ENCODE data around the gene SEC24C. TPM values are rescaled to one million over a fixed set of nuclear protein-coding genes. Genes with fewer than 3 reads are reported as not detected.
A peak's percentile ranks its signal among the peaks of the same experiment; 100 is the strongest.

Gene SEC24C
- total RNA-seq, 5 donors from 2014 or later (not counting 1 experiment from before 2014, with no cell fraction given): 77.7 to 107 (median 92.2) TPM

GRCh38 chr10:73807471-73807870 is 63.3 kb downstream of the SEC24C start:
- no peak overlapping the region for H3K4me3 ChIP-seq (ENCODE audit: control insufficient read depth in 1 of 2, extremely low read depth in 1 of 2, low read length in 1 of 2)
- WGBS (ENCODE audit: insufficient coverage): 98% methylated on average over 13 of the region's 14 CpGs

DNA sequence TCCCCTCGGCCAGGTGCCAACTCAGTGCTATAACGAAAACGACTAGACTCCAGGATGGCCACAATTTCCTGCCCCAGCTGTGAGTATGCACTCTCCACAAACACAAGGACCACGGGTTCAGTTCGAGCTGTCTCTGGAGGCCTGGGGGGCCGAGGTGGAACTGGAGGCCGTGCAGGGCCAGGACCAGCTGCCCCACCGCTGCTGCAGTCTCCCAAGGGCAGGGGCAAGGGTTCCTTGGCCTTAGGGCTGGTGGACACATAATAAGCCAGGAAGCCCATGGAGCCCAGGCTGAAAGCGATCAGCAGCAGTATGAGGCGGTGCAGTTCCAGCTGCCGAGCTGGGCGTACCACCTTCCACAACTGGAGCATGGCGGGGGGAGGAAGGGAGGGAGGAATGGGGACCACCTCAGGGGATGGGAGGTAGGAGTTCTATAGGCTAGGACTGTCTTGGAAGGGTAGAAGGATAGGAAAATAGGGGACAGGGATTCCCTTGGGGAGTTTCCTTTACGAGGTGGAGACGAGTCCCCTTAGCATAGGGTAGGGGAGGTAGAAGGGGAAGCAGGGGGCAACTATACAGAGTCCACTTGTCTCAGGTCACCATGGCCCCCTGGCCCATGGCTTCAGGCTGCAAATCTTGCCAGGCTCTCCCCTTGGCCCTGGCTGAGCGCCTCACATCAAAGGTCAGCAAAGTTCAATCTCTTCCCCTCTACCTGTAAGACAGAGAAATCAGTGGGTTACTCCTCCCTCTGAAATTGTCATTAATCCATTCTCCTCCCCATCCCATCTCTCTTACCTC is 64.0 kb downstream of the SEC24C start:
- ATAC-seq (replicated peaks in 1 of 4): no peak

More at GRCh38 chr10:73807471-73807870, 63.3 kb downstream of the SEC24C start:
- DNase-seq (no peak), ATAC-seq (replicated peaks in 1 of 4) (no peak)
- no peaks in the 10 kb centered on the region for H3K9me3 ChIP-seq
- Mint-ChIP-seq H3K36me3 (peaks cover 48% of the 10 kb centered on the region), H3K4me3 (peak overlapping the region in 1 of 3 donors; percentile 22), H3K4me1 (peaks cover 56 to 59% (median 58%) of the 10 kb centered on the region in 3 donors), H3K27ac (peak overlapping the region in 1 of 2 donors; percentile 70), H3K27me3 (no peaks in the 10 kb centered on the region), H3K9me3 (no peaks in the 10 kb centered on the region)
- peaks cover 14 to 71% of the 10 kb centered on the region in 2 donors for H3K36me3 ChIP-seq (ENCODE audit: control insufficient read depth in 2 of 2, extremely low read depth in 1 of 2, insufficient read depth in 1 of 2, low read length in 1 of 2)
- no peaks in the 10 kb centered on the region for H3K27me3 ChIP-seq (replicated peaks in 1 of 2; ENCODE audit: control insufficient read depth in 2 of 2, extremely low read depth in 1 of 2, insufficient read depth in 2 of 2, low read length in 1 of 2)
- H3K27ac ChIP-seq (ENCODE audit: low read length): no peak overlapping the region
- ChIA-PET CTCF (interaction anchor here in 1 of 2 donors (0.5 kb wide), 1 partner anchor 133 kb away, joined by 3 read pairs; no protein-coding TSS in a partner anchor), POLR2A (no interaction called here)
- peaks cover 0 to 50% of the 10 kb centered on the region in 2 experiments for H3K4me1 ChIP-seq (ENCODE audit: control insufficient read depth in 1 of 2, extremely low read depth in 1 of 2, insufficient read depth in 2 of 2, low read length in 2 of 2)

GRCh38 chr10:73809061-73809818 is 65.1 kb downstream of the SEC24C start:
- H3K36me3 ChIP-seq (ENCODE audit: control insufficient read depth in 2 of 2, extremely low read depth in 1 of 2, insufficient read depth in 1 of 2, low read length in 1 of 2): peaks cover 15 to 60% of the 10 kb centered on the region in 2 donors
- H3K27me3 Mint-ChIP-seq: no peaks in the 10 kb centered on the region
- H3K9me3 Mint-ChIP-seq: no peaks in the 10 kb centered on the region
- CTCF ChIA-PET: interaction anchor here in 1 of 2 donors (0.6 to 1.3 kb wide), 4 partner anchors 9 to 41 kb away, joined by 3 to 4 read pairs (median 3); partner anchors contain the start of gene CHCHD1
- peak overlapping the region; percentile 26 to 74 for H3K27ac Mint-ChIP-seq
- H3K4me3 ChIP-seq (ENCODE audit: control insufficient read depth in 1 of 2, extremely low read depth in 1 of 2, low read length in 1 of 2): peak overlapping the region in 1 of 2 donors; percentile 5
- H3K9me3 ChIP-seq: no peaks in the 10 kb centered on the region
- ATAC-seq (replicated peaks in 1 of 4): no peak
- peaks cover 51 to 60% (median 52%) of the 10 kb centered on the region in 3 donors for H3K4me1 Mint-ChIP-seq
- H3K27ac ChIP-seq (ENCODE audit: low read length): no peak overlapping the region
- POLR2A ChIA-PET: interaction anchor here (0.5 to 1.2 kb wide), 9 partner anchors 9 to 489 kb away, joined by 3 to 11 read pairs (median 4); no protein-coding TSS in a partner anchor
- WGBS (ENCODE audit: insufficient coverage): no CpG with 5 or more reads among the region's 5 CpGs
- no peaks in the 10 kb centered on the region for H3K27me3 ChIP-seq (replicated peaks in 1 of 2; ENCODE audit: control insufficient read depth in 2 of 2, extremely low read depth in 1 of 2, insufficient read depth in 2 of 2, low read length in 1 of 2)
- DNase-seq: no peak
- H3K4me1 ChIP-seq (ENCODE audit: control insufficient read depth in 1 of 2, extremely low read depth in 1 of 2, insufficient read depth in 2 of 2, low read length in 2 of 2): peaks cover 0 to 50% of the 10 kb centered on the region in 2 experiments
- H3K4me3 Mint-ChIP-seq: peak overlapping the region; percentile 50 to 89 (median 69)
- H3K36me3 Mint-ChIP-seq: peaks cover 47% of the 10 kb centered on the region

More for the DNA sequence above, 64.0 kb downstream of the SEC24C start:
- DNase-seq: no peak
- Mint-ChIP-seq H3K4me1 (peaks cover 57 to 59% (median 58%) of the 10 kb centered on the region in 3 donors), H3K4me3 (peak overlapping the region in 2 of 3 donors; percentile 14 to 89), H3K27ac (peak overlapping the region; percentile 70 to 74), H3K9me3 (no peaks in the 10 kb centered on the region), H3K27me3 (no peaks in the 10 kb centered on the region), H3K36me3 (peaks cover 49% of the 10 kb centered on the region)
- Histone ChIP-seq H3K9me3 (no peaks in the 10 kb centered on the region), H3K27me3 (replicated peaks in 1 of 2; ENCODE audit: control insufficient read depth in 2 of 2, extremely low read depth in 1 of 2, insufficient read depth in 2 of 2, low read length in 1 of 2) (no peaks in the 10 kb centered on the region), H3K4me1 (ENCODE audit: control insufficient read depth in 1 of 2, extremely low read depth in 1 of 2, insufficient read depth in 2 of 2, low read length in 2 of 2) (peaks cover 0 to 50% of the 10 kb centered on the region in 2 experiments), H3K36me3 (ENCODE audit: control insufficient read depth in 2 of 2, extremely low read depth in 1 of 2, insufficient read depth in 1 of 2, low read length in 1 of 2) (peaks cover 14 to 63% of the 10 kb centered on the region in 2 donors), H3K4me3 (ENCODE audit: control insufficient read depth in 1 of 2, extremely low read depth in 1 of 2, low read length in 1 of 2) (no peak overlapping the region), H3K27ac (ENCODE audit: low read length) (no peak overlapping the region)
- WGBS (ENCODE audit: insufficient coverage): 87% methylated on average over 9 of the region's 16 CpGs
- CTCF ChIA-PET: interaction anchor here in 1 of 2 donors (1.3 kb wide), 1 partner anchor 40 kb away, joined by 3 read pairs; no protein-coding TSS in a partner anchor
- POLR2A ChIA-PET: interaction anchor here (0.6 to 1.0 kb wide), 5 partner anchors 8 to 490 kb away, joined by 3 to 11 read pairs (median 5); no protein-coding TSS in a partner anchor

- H3K27me3 Mint-ChIP-seq: no peaks in the 10 kb centered on the region
- ATAC-seq (replicated peaks in 1 of 4): no peak
- Histone ChIP-seq H3K27ac (ENCODE audit: low read length) (peak overlapping the region; percentile 63), H3K9me3 (no peaks in the 10 kb centered on the region), H3K36me3 (ENCODE audit: control insufficient read depth in 2 of 2, extremely low read depth in 1 of 2, insufficient read depth in 1 of 2, low read length in 1 of 2) (peaks cover 14 to 58% of the 10 kb centered on the region in 2 donors), H3K4me3 (ENCODE audit: control insufficient read depth in 1 of 2, extremely low read depth in 1 of 2, low read length in 1 of 2) (peak overlapping the region; percentile 64 to 67), H3K27me3 (replicated peaks in 1 of 2; ENCODE audit: control insufficient read depth in 2 of 2, extremely low read depth in 1 of 2, insufficient read depth in 2 of 2, low read length in 1 of 2) (no peaks in the 10 kb centered on the region), H3K4me1 (ENCODE audit: control insufficient read depth in 1 of 2, extremely low read depth in 1 of 2, insufficient read depth in 2 of 2, low read length in 2 of 2) (peaks cover 0 to 50% of the 10 kb centered on the region in 2 experiments)
- peak overlapping the region; percentile 96 for H3K27ac Mint-ChIP-seq
- peaks cover 54% of the 10 kb centered on the region for H3K36me3 Mint-ChIP-seq
- no CpG with 5 or more reads among the region's 7 CpGs for WGBS (ENCODE audit: insufficient coverage)
- H3K9me3 Mint-ChIP-seq: no peaks in the 10 kb centered on the region
- no peak for DNase-seq
- H3K4me3 Mint-ChIP-seq: peak overlapping the region; percentile 88 to 91 (median 89)
- ChIA-PET POLR2A (interaction anchor here (0.6 to 1.2 kb wide), 6 partner anchors 10 to 714 kb away, joined by 3 to 6 read pairs (median 5); partner anchors contain the start of gene P4HA1 (in 1 of the 2)), CTCF (interaction anchor here (0.6 to 1.1 kb wide), 7 partner anchors 25 to 97 kb away, joined by 3 to 6 read pairs (median 3); partner anchors contain the start of genes CHCHD1 (in 1 of the 2) and ZSWIM8 (in 1 of the 2))
- H3K4me1 Mint-ChIP-seq: peaks cover 51 to 60% (median 52%) of the 10 kb centered on the region in 3 donors
Measured at GRCh38 chr10:73810358-73810734, 66.2 kb downstream of the SEC24C start.

DNA sequence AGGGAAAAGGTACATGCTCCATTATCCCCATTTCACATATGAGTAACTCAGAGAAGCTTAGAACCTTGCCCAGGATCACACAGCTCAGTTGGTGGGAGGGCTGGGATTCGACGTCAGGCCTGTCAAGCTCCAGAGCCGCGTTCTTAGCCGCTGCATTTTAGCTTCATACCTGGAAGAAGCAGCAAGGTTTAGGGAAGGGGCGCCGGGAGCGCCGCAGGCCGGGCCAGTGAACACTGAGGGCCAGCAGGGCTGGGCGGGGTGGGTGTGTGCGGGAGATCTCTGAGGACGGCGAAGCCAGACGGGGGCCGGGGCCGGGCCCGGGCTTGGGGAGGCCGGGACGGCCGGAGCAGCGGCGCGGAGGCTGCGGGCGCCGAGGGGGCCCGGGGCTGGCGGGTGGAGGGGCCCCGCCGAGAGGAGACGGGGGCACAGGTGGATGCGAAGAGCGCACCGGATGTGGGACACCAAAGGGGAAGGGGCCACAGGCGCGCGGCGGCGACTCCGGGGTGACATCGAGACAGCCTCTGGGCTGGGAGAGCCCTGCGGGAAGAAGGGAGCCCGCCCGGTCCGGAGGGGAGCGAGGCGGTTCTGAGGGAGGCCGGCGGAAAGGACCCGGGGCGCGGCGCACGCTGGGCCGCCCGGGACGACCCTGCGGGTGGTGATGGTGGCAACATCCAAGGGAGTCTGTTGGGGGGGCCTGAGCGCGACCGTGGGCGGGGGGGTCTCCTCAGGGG is 66.7 kb downstream of the SEC24C start:
- ChIA-PET POLR2A (interaction anchor here in 1 of 2 donors (0.6 to 1.2 kb wide), 5 partner anchors 11 to 715 kb away, joined by 3 to 6 read pairs (median 6); partner anchors contain the start of gene P4HA1), CTCF (interaction anchor here (0.8 to 1.1 kb wide), 6 partner anchors 25 to 52 kb away, joined by 3 to 4 read pairs (median 3); partner anchors contain the start of genes CHCHD1 (in 1 of the 2) and ZSWIM8 (in 1 of the 2))
- Mint-ChIP-seq H3K36me3 (peaks cover 51% of the 10 kb centered on the region), H3K27me3 (no peaks in the 10 kb centered on the region), H3K27ac (peak overlapping the region; percentile 96), H3K4me3 (peak overlapping the region; percentile 88 to 91 (median 89)), H3K4me1 (peaks cover 48 to 56% (median 48%) of the 10 kb centered on the region in 3 donors), H3K9me3 (no peaks in the 10 kb centered on the region)
- peak; percentile 40 to 71 (median 58) for DNase-seq
- Histone ChIP-seq H3K36me3 (ENCODE audit: control insufficient read depth in 2 of 2, extremely low read depth in 1 of 2, insufficient read depth in 1 of 2, low read length in 1 of 2) (peaks cover 8 to 57% of the 10 kb centered on the region in 2 donors), H3K4me1 (ENCODE audit: control insufficient read depth in 1 of 2, extremely low read depth in 1 of 2, insufficient read depth in 2 of 2, low read length in 2 of 2) (peaks cover 0 to 50% of the 10 kb centered on the region in 2 experiments), H3K4me3 (ENCODE audit: control insufficient read depth in 1 of 2, extremely low read depth in 1 of 2, low read length in 1 of 2) (peak overlapping the region; percentile 64 to 67), H3K27ac (ENCODE audit: low read length) (peak overlapping the region; percentile 63), H3K9me3 (no peaks in the 10 kb centered on the region), H3K27me3 (replicated peaks in 1 of 2; ENCODE audit: control insufficient read depth in 2 of 2, extremely low read depth in 1 of 2, insufficient read depth in 2 of 2, low read length in 1 of 2) (no peaks in the 10 kb centered on the region)
- peak; percentile 30 to 48 (median 39) for ATAC-seq (replicated peaks in 1 of 4)
- WGBS (ENCODE audit: insufficient coverage): under 1% methylated on average over 58 of the region's 63 CpGs
